Karpas-422 (cell line): ENCODE data around the gene NRXN3. TPM values are rescaled to one million over a fixed set of nuclear protein-coding genes. Genes with fewer than 3 reads are reported as not detected.

Experiments used
- DNase-seq: peaks from one replicate; pipeline ENCODE4 v3.0.0-alpha.2; 2015
- H2AFZ ChIP-seq: fragments of 200-600 bp; sonication (generic); 2 replicates; pipeline ENCODE4 v1.6.1; 2014; ENCODE audit warnings: antibody characterized with exemption, low read length, mixed read lengths
- H3K27ac ChIP-seq: fragments of 200-600 bp; sonication (generic); 2 replicates; pipeline ENCODE4 v1.5.1; 2014; ENCODE audit warnings: mild to moderate bottlenecking, low read length, moderate library complexity
- H3K27me3 ChIP-seq: fragments of 200-600 bp; sonication (generic); 2 replicates; pipeline ENCODE4 v1.6.1; 2014; ENCODE audit warnings: low read length, mixed read lengths
- H3K36me3 ChIP-seq: fragments of 200-600 bp; sonication (generic); 2 replicates; pipeline ENCODE4 v1.6.1; 2014; ENCODE audit warnings: low read length, mixed read lengths; ENCODE audit not compliant: insufficient read depth
- H3K4me1 ChIP-seq: fragments of 200-600 bp; sonication (generic); 2 replicates; pipeline ENCODE4 v1.6.1; 2014; ENCODE audit warnings: mild to moderate bottlenecking, low read length, mixed read lengths
- H3K4me2 ChIP-seq: fragments of 200-600 bp; sonication (generic); 2 replicates; pipeline ENCODE4 v1.6.1; 2014; ENCODE audit warnings: low read length, low read depth, mild to moderate bottlenecking; ENCODE audit not compliant: poor library complexity, severe bottlenecking
- H3K4me3 ChIP-seq: fragments of 200-600 bp; sonication (generic); 2 replicates; pipeline ENCODE4 v1.5.1; 2014; ENCODE audit warnings: mild to moderate bottlenecking, antibody characterized with exemption, low read length, mixed read lengths
- H3K79me2 ChIP-seq: fragments of 200-600 bp; sonication (generic); 2 replicates; pipeline ENCODE4 v1.6.1; 2014; ENCODE audit warnings: mild to moderate bottlenecking, low read length, mixed read lengths
- H3K9ac ChIP-seq: fragments of 200-600 bp; sonication (generic); 2 replicates; pipeline ENCODE4 v1.6.0; 2014; ENCODE audit warnings: low read length
- H3K9me2 ChIP-seq: fragments of 200-600 bp; sonication (generic), shearing (Covaris generic); replicated peaks from 2 replicates; pipeline ENCODE4 v1.6.0; 2014; ENCODE audit warnings: mild to moderate bottlenecking, low read length, moderate library complexity; ENCODE audit not compliant: insufficient read depth
- H3K9me3 ChIP-seq: fragments of 300-700, 200-600 bp; sonication (generic); 2 replicates; pipeline ENCODE4 v1.6.1; 2014; ENCODE audit warnings: low read length, mixed read lengths
- H4K20me1 ChIP-seq: fragments of 200-600 bp; sonication (generic); 2 replicates; pipeline ENCODE4 v1.6.1; 2014; ENCODE audit warnings: mild to moderate bottlenecking, antibody characterized with exemption, low read length, low read depth; ENCODE audit not compliant: insufficient read depth
- total RNA-seq: library from RNA; depleted of rRNA; stranded (reverse); fragments of >200 nt; shearing (Covaris generic); gene quantifications from 2 replicates; pipeline ENCODE4 v1.2.3, GENCODE V29; 2014; ENCODE audit warnings: low replicate concordance

Gene NRXN3
- total RNA-seq, 1 experiment from 2014 or later, result not detected

GRCh38 chr14:79840831-79841230 is 1670.7 kb downstream of the NRXN3 start:
- Histone ChIP-seq H3K27me3 (0 out of 2 replicates have a peak, but pooled peaks cover 11% of the 10 kb centered on the region), H3K4me1 (peaks cover 5% of the 10 kb centered on the region; the same call in 1 of the 2 replicates), H4K20me1 (no peaks in the 10 kb centered on the region), H3K4me2 (no peak overlapping the region), H2AFZ (no peak overlapping the region), H3K27ac (no peak overlapping the region), H3K79me2 (no peaks in the 10 kb centered on the region), H3K9me3 (no peaks in the 10 kb centered on the region), H3K36me3 (no peaks in the 10 kb centered on the region), H3K9ac (no peak overlapping the region), H3K4me3 (no peak overlapping the region), H3K9me2 (no peaks in the 10 kb centered on the region)
- no peak for DNase-seq

- no peak overlapping the region for H3K4me3 ChIP-seq
- no peaks in the 10 kb centered on the region for H3K79me2 ChIP-seq
- H3K9me3 ChIP-seq, result no peaks in the 10 kb centered on the region
- H3K9me2 ChIP-seq, result no peaks in the 10 kb centered on the region
- DNase-seq, result no peak
- H3K36me3 ChIP-seq, result no peaks in the 10 kb centered on the region
- no peak overlapping the region for H3K9ac ChIP-seq
- H3K27me3 ChIP-seq, result 0 out of 2 replicates have a peak, but pooled peaks cover 11% of the 10 kb centered on the region
- no peak overlapping the region for H3K4me2 ChIP-seq
- H3K27ac ChIP-seq, result no peak overlapping the region
- no peak overlapping the region for H2AFZ ChIP-seq
- peaks cover 5% of the 10 kb centered on the region; the same call in 1 of the 2 replicates for H3K4me1 ChIP-seq
- no peaks in the 10 kb centered on the region for H4K20me1 ChIP-seq
Measured at GRCh38 chr14:79841433-79841832, 1671.3 kb downstream of the NRXN3 start.

- no peak overlapping the region for H3K9ac ChIP-seq
- no peak overlapping the region for H3K27ac ChIP-seq
- H4K20me1 ChIP-seq, result no peaks in the 10 kb centered on the region
- H3K4me2 ChIP-seq, result no peak overlapping the region
- H2AFZ ChIP-seq, result no peak overlapping the region
- no peak overlapping the region for H3K4me3 ChIP-seq
- DNase-seq, result no peak
- H3K9me2 ChIP-seq, result no peaks in the 10 kb centered on the region
- peaks cover 5% of the 10 kb centered on the region; the same call in 1 of the 2 replicates for H3K4me1 ChIP-seq
- no peaks in the 10 kb centered on the region for H3K79me2 ChIP-seq
- H3K36me3 ChIP-seq, result no peaks in the 10 kb centered on the region
- H3K27me3 ChIP-seq, result 0 out of 2 replicates have a peak, but pooled peaks cover 11% of the 10 kb centered on the region
- no peaks in the 10 kb centered on the region for H3K9me3 ChIP-seq
Measured at GRCh38 chr14:79842270-79842669, 1672.1 kb downstream of the NRXN3 start.

- no peak for DNase-seq
- Histone ChIP-seq H3K36me3 (no peaks in the 10 kb centered on the region), H3K9ac (no peak overlapping the region), H3K27ac (no peak overlapping the region), H2AFZ (no peak overlapping the region), H3K4me3 (no peak overlapping the region), H3K27me3 (no peaks in the 10 kb centered on the region), H3K4me2 (no peak overlapping the region), H3K4me1 (no peaks in the 10 kb centered on the region), H3K9me2 (peaks cover 4% of the 10 kb centered on the region; the same call in 1 of the 2 replicates), H3K9me3 (no peaks in the 10 kb centered on the region), H3K79me2 (no peaks in the 10 kb centered on the region), H4K20me1 (no peaks in the 10 kb centered on the region)
Measured at GRCh38 chr14:79852950-79853744, 1683.0 kb downstream of the NRXN3 start.

- H3K4me2 ChIP-seq, result no peak overlapping the region
- no peaks in the 10 kb centered on the region for H3K9me3 ChIP-seq
- no peaks in the 10 kb centered on the region for H3K9me2 ChIP-seq
- no peaks in the 10 kb centered on the region for H4K20me1 ChIP-seq
- H3K27ac ChIP-seq, result no peak overlapping the region
- no peaks in the 10 kb centered on the region for H3K27me3 ChIP-seq
- no peak overlapping the region for H2AFZ ChIP-seq
- H3K79me2 ChIP-seq, result no peaks in the 10 kb centered on the region
- no peaks in the 10 kb centered on the region for H3K4me1 ChIP-seq
- no peak for DNase-seq
- no peaks in the 10 kb centered on the region for H3K36me3 ChIP-seq
- no peak overlapping the region for H3K4me3 ChIP-seq
- no peak overlapping the region for H3K9ac ChIP-seq
Measured at GRCh38 chr14:79855789-79856188, 1685.6 kb downstream of the NRXN3 start.

- no peaks in the 10 kb centered on the region for H3K36me3 ChIP-seq
- no peaks in the 10 kb centered on the region for H3K4me1 ChIP-seq
Measured at GRCh38 chr14:79856381-79856780, 1686.2 kb downstream of the NRXN3 start.

GRCh38 chr14:79861111-79861510 is 1690.9 kb downstream of the NRXN3 start:
- peak; percentile 69 for DNase-seq
- Histone ChIP-seq H3K9me3 (no peaks in the 10 kb centered on the region), H3K79me2 (no peaks in the 10 kb centered on the region), H3K9me2 (no peaks in the 10 kb centered on the region), H3K4me1 (no peaks in the 10 kb centered on the region), H3K4me3 (no peak overlapping the region), H4K20me1 (no peaks in the 10 kb centered on the region), H3K27ac (no peak overlapping the region), H2AFZ (no peak overlapping the region), H3K27me3 (no peaks in the 10 kb centered on the region), H3K36me3 (no peaks in the 10 kb centered on the region), H3K4me2 (no peak overlapping the region), H3K9ac (no peak overlapping the region)

More at GRCh38 chr14:79856381-79856780, 1686.2 kb downstream of the NRXN3 start:
- DNase-seq, result no peak
- H2AFZ ChIP-seq, result no peak overlapping the region
- no peaks in the 10 kb centered on the region for H4K20me1 ChIP-seq
- H3K9ac ChIP-seq, result no peak overlapping the region
- H3K4me2 ChIP-seq, result no peak overlapping the region
- no peaks in the 10 kb centered on the region for H3K79me2 ChIP-seq
- H3K27ac ChIP-seq, result no peak overlapping the region
- H3K4me3 ChIP-seq, result no peak overlapping the region
- H3K9me3 ChIP-seq, result no peaks in the 10 kb centered on the region
- H3K27me3 ChIP-seq, result no peaks in the 10 kb centered on the region
- H3K9me2 ChIP-seq, result no peaks in the 10 kb centered on the region

- H4K20me1 ChIP-seq, result no peaks in the 10 kb centered on the region
- no peak overlapping the region for H3K9ac ChIP-seq
- no peaks in the 10 kb centered on the region for H3K79me2 ChIP-seq
- H3K4me3 ChIP-seq, result no peak overlapping the region
- no peak for DNase-seq
- H3K4me1 ChIP-seq, result no peaks in the 10 kb centered on the region
- no peak overlapping the region for H2AFZ ChIP-seq
- no peak overlapping the region for H3K27ac ChIP-seq
- no peaks in the 10 kb centered on the region for H3K27me3 ChIP-seq
- H3K9me2 ChIP-seq, result no peaks in the 10 kb centered on the region
- H3K9me3 ChIP-seq, result no peaks in the 10 kb centered on the region
- H3K4me2 ChIP-seq, result no peak overlapping the region
- no peaks in the 10 kb centered on the region for H3K36me3 ChIP-seq
Measured at GRCh38 chr14:79862045-79862444, 1691.9 kb downstream of the NRXN3 start.
